ENCODE results near the gene ARMC8.

GRCh38 chr3:138334608-138335007 is 147.5 kb downstream of the ARMC8 start:
- TF ChIP-seq, protein P1, sequence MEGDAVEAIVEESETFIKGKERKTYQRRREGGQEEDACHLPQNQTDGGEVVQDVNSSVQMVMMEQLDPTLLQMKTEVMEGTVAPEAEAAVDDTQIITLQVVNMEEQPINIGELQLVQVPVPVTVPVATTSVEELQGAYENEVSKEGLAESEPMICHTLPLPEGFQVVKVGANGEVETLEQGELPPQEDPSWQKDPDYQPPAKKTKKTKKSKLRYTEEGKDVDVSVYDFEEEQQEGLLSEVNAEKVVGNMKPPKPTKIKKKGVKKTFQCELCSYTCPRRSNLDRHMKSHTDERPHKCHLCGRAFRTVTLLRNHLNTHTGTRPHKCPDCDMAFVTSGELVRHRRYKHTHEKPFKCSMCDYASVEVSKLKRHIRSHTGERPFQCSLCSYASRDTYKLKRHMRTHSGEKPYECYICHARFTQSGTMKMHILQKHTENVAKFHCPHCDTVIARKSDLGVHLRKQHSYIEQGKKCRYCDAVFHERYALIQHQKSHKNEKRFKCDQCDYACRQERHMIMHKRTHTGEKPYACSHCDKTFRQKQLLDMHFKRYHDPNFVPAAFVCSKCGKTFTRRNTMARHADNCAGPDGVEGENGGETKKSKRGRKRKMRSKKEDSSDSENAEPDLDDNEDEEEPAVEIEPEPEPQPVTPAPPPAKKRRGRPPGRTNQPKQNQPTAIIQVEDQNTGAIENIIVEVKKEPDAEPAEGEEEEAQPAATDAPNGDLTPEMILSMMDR (IDR thresholded peaks at IDR 0.05): no peak
- TF ChIP-seq POLR2A (IDR thresholded peaks at IDR 0.05): no peak

Measured in lower leg skin (tissue), 3 donors.